K562 (cell line): Measurements from ENCODE around the gene TM2D3. TPM values are rescaled to one million over a fixed set of nuclear protein-coding genes. Genes with fewer than 3 reads are reported as not detected.

ENCODE experiments used
- ATAC-seq: fragments of 200-7000 bp; cut with Tn5 transposase; 3 replicates; pipeline ENCODE4 v1.9.1; 2020; ENCODE audit warnings: moderate library complexity
- BruUV-seq: library from RNA; stranded (reverse); fragments of 400-500 nt; replicated peaks from 2 replicates; lab custom pipeline; 2021; lab: Mats Ljungman, UMichigan
- CTCF ChIA-PET: fragments of 300-600 bp; formaldehyde crosslinking; extraction: SDS; loops from one replicate; lab custom pipeline; 2021; ENCODE audit warnings: low intra/inter-chr PET ratio; lab: Yijun Ruan, JAX
- POLR2A ChIA-PET: fragments of 300-600, 350-650 bp; sonication (Branson Sonifier 250); formaldehyde crosslinking; extraction: SDS; loops from one replicate; lab custom pipeline; 2021; ENCODE audit warnings: antibody characterized with exemption, inconsistent platforms; lab: Yijun Ruan, JAX
- DNase-seq, 4 experiments: peaks; one replicate each; pipeline versions ENCODE4 v3.0.0 to v3.0.0-alpha.2; 2011 to 2018; ENCODE audit warnings: low spot score in 3 of 4, mixed read lengths in 3 of 4; ENCODE audit errors: extremely low read depth in 1 of 4
- FAIRE-seq: peaks from 2 replicates; lab custom pipeline; 2011; peaks lifted over from hg19 to GRCh38; lab: Jason Lieb, UNC
- H2AFZ ChIP-seq: 2 replicates; pipeline ENCODE4 v1.6.0; 2011; ENCODE audit warnings: low read depth, low read length, control low read depth, inconsistent platforms
- H3K27ac ChIP-seq: fragments of 200-600 bp; 3 replicates; pipeline ENCODE4 v1.8.0; 2011; ENCODE audit warnings: low read depth, mild to moderate bottlenecking, control low read depth, inconsistent platforms, low read length, moderate library complexity, mixed read lengths; ENCODE audit errors: extremely low read depth
- H3K27me3 ChIP-seq, 2 experiments: fragments of 300-600 bp in 1 of 2; 2 replicates in 1 of 2; 3 replicates in 1 of 2; pipeline versions ENCODE4 v1.6.0 to v1.8.0; 2011; ENCODE audit warnings: inconsistent platforms in 2 of 2, low read length in 2 of 2, mild to moderate bottlenecking in 1 of 2, mixed read lengths in 1 of 2, moderate library complexity in 1 of 2; ENCODE audit not compliant: control insufficient read depth in 2 of 2, insufficient read depth in 2 of 2
- H3K36me3 ChIP-seq: fragments of 300-600 bp; 3 replicates; pipeline ENCODE4 v1.8.0; 2011; ENCODE audit warnings: mild to moderate bottlenecking, low read length, inconsistent platforms; ENCODE audit not compliant: control insufficient read depth, insufficient read depth
- H3K4me1 ChIP-seq, 2 experiments: fragments of 200-600 bp in 1 of 2; replicated peaks in 1 of 2; 2 replicates in 1 of 2; 3 replicates in 1 of 2; pipeline versions ENCODE4 v1.5.1 to v1.8.0; 2011; ENCODE audit warnings: inconsistent platforms in 2 of 2, low read length in 2 of 2, mild to moderate bottlenecking in 1 of 2, mixed read lengths in 1 of 2, moderate library complexity in 1 of 2; ENCODE audit not compliant: control insufficient read depth in 2 of 2, insufficient read depth in 2 of 2
- H3K4me2 ChIP-seq: 2 replicates; pipeline ENCODE4 v1.6.1; 2011; ENCODE audit warnings: low read length, control low read depth, inconsistent platforms, mixed read lengths; ENCODE audit not compliant: insufficient read depth
- H3K4me3 ChIP-seq: fragments of 200-600 bp; sonication (generic), shearing (Covaris generic); 2 replicates; pipeline ENCODE4 v1.5.1; 2016; ENCODE audit warnings: control low read depth, inconsistent platforms
- H3K79me2 ChIP-seq: fragments of 200-600 bp; 3 replicates; pipeline ENCODE4 v1.8.0; 2011; ENCODE audit warnings: low read length, inconsistent platforms; ENCODE audit not compliant: control insufficient read depth, insufficient read depth
- H3K9ac ChIP-seq, 2 experiments: 2 replicates each; pipeline versions ENCODE4 v1.6.0 to v1.6.1; 2011; ENCODE audit warnings: low read depth in 2 of 2, low read length in 2 of 2, control low read depth in 1 of 2, inconsistent platforms in 1 of 2, mild to moderate bottlenecking in 1 of 2, mixed read lengths in 1 of 2; ENCODE audit not compliant: insufficient read depth in 1 of 2
- H3K9me1 ChIP-seq: one replicate; pipeline ENCODE4 v1.6.0; 2011; ENCODE audit warnings: inconsistent platforms, mild to moderate bottlenecking, low read length, moderate library complexity; ENCODE audit not compliant: control insufficient read depth, insufficient read depth
- H3K9me3 ChIP-seq: replicated peaks from 2 replicates; pipeline ENCODE4 v1.5.1; 2011; ENCODE audit warnings: low read depth, low read length, inconsistent platforms; ENCODE audit not compliant: control insufficient read depth, insufficient read depth
- H4K20me1 ChIP-seq: replicated peaks from 2 replicates; pipeline ENCODE4 v1.6.1; 2011; ENCODE audit warnings: low read length, inconsistent platforms, mixed read lengths; ENCODE audit not compliant: control insufficient read depth, insufficient read depth
- CHAMP1 ChIP-seq: fragments of 450-650 bp; IDR thresholded peaks from 2 replicates; pipeline ENCODE4 v1.6.1; 2016; ENCODE audit warnings: mild to moderate bottlenecking
- DPF2 ChIP-seq: fragments of 450-650 bp; IDR thresholded peaks from 2 replicates; pipeline ENCODE4 v1.6.1; 2016
- EP300 ChIP-seq: IDR thresholded peaks from 2 replicates; pipeline ENCODE4 v1.6.1; 2012; ENCODE audit warnings: low read length, improper control_type of control experiment
- MAFF ChIP-seq: IDR thresholded peaks from 2 replicates; pipeline ENCODE4 v1.6.1; 2012; ENCODE audit warnings: low read length, improper control_type of control experiment
- MAFG ChIP-seq: fragments of 450-650 bp; conservative IDR thresholded peaks from 2 replicates; pipeline ENCODE4 v1.6.1; 2016; ENCODE audit warnings: missing genetic modification characterization, missing compliant biosample characterization
- MAFK ChIP-seq: IDR thresholded peaks from 2 replicates; pipeline ENCODE4 v1.6.1; 2011; ENCODE audit warnings: low read length, improper control_type of control experiment
- NR2C2 ChIP-seq, 2 experiments: fragments of 200-800 bp in 1 of 2; sonication (Bioruptor generic) in 1 of 2; sonication (generic) in 1 of 2; formaldehyde crosslinking in 1 of 2; IDR thresholded peaks; 2 replicates each; pipeline versions ENCODE4 v1.6.1 to v1.8.0; 2016 to 2022; ENCODE audit warnings: mild to moderate bottlenecking in 1 of 2, missing compliant biosample characterization in 1 of 2, missing genetic modification characterization in 1 of 2, missing genetic modification reagents in 1 of 2
- ZBTB40 ChIP-seq, 2 experiments: fragments of 450-650 bp in 1 of 2; sonication (generic) in 1 of 2; formaldehyde crosslinking in 1 of 2; IDR thresholded peaks; 2 replicates each; pipeline versions ENCODE4 v1.7.1 to v1.9.0; 2016 to 2022; ENCODE audit warnings: inconsistent platforms in 1 of 2, mild to moderate bottlenecking in 1 of 2, missing genetic modification reagents in 1 of 2
- WGBS: fragments of 100-300 bp; shearing (Covaris generic); methylation state at CpG from one replicate; pipeline ENCODE4 v1.1.6; 2016; ENCODE audit warnings: low coverage, mixed read lengths; ENCODE audit not compliant: insufficient coverage; ENCODE audit errors: missing lambda C conversion rate; 5-methylcytosine and 5-hydroxymethylcytosine counted together
- in situ Hi-C: fragments of 300-500 bp; cut with MboI; formaldehyde crosslinking; loops from 4 replicates; pipeline ENCODE4 v1.15.0; 2018; ENCODE audit warnings: inconsistent platforms, mixed read lengths
- intact Hi-C: fragments of 100-400 bp; cut with micrococcal nuclease; formaldehyde crosslinking; loops from 2 replicates; pipeline ENCODE4 v1.14.2; 2022
- polyA plus RNA-seq, 8 experiments: library from polyadenylated mRNA; depleted of rRNA in 4 of 8; stranded (reverse) in 5 of 8; unstranded in 3 of 8; fragments of >200 nt; fragmentation: Nextera tagmentation in 2 of 8; fragmentation: Illumina TruSeq in 1 of 8; extraction: Ambion mirVana in 2 of 8; extraction: Trizol in 1 of 8; gene quantifications; 2 replicates each; pipeline versions ENCODE4 v1.2.1 to v1.2.3, GENCODE V29; 2011 to 2014; ENCODE audit warnings: inconsistent platforms in 1 of 8, missing spikeins in 1 of 8
- total RNA-seq, 7 experiments: library from RNA; depleted of rRNA in 6 of 7; stranded (reverse); fragments of >200 nt in 6 of 7; fragmentation: Illumina TruSeq in 2 of 7; extraction: Trizol in 2 of 7; gene quantifications; 2 replicates each; pipeline versions ENCODE4 v1.2.1 to v1.2.3, GENCODE V29; 2011 to 2021; ENCODE audit warnings: low replicate concordance in 1 of 7

TM2D3 gene
- total and polyA plus RNA-seq, 9 of the 15 experiments (the other 6 are each of a cell fraction or from before 2014, with no cell fraction given): 16.5 to 67.9 (median 31.3) TPM

- in situ Hi-C loops: no loop called here
- POLR2A ChIA-PET: interaction anchor here (0.6 to 1.8 kb wide), 2 partner anchors 10 to 556 kb away, joined by 3 to 4 read pairs; no protein-coding TSS in a partner anchor
- no peaks in the 10 kb centered on the region for H3K9me3 ChIP-seq
- H4K20me1 ChIP-seq: no peaks in the 10 kb centered on the region
- peak overlapping the region; percentile 26; the same call in 1 of the 2 replicates for H3K4me2 ChIP-seq
- no peaks in the 10 kb centered on the region for H3K27me3 ChIP-seq
- 29% methylated on average over 9 of the region's 9 CpGs for WGBS
- peak overlapping the region; percentile 28 to 43; a peak in 2 of 4 replicates for H3K9ac ChIP-seq
- DNase-seq: peak in 2 of 4 experiments; percentile 34 to 70
- peaks cover 17% of the 10 kb centered on the region; the same call in 1 of the 3 replicates for H3K36me3 ChIP-seq
- H3K4me3 ChIP-seq: no peak overlapping the region
- peak; percentile 78 for FAIRE-seq
- peaks cover 6 to 7% of the 10 kb centered on the region in 2 experiments; a peak in 4 of 5 replicates for H3K4me1 ChIP-seq
- H3K9me1 ChIP-seq: no peaks in the 10 kb centered on the region
- H2AFZ ChIP-seq: peak overlapping the region; percentile 69; the same call in 1 of the 2 replicates
- CTCF ChIA-PET: no interaction called here
- H3K27ac ChIP-seq: no peak overlapping the region
- H3K79me2 ChIP-seq: peaks cover 6% of the 10 kb centered on the region; the same call in 2 of the 3 replicates
- no TSS peak for BruUV-seq
- ATAC-seq: peak; percentile 86
- intact Hi-C loops: no loop called here
- peak; percentile 68 for TF ChIP-seq DPF2
- TF ChIP-seq ZBTB40 (IDR thresholded peaks at IDR 0.05): peak; percentile 52; the same call in 1 of the 2 replicates
- TF ChIP-seq ZBTB40 (CRISPR knock-in tag; IDR thresholded peaks at IDR 0.05): no peak
- peak; percentile 31; the same call in 1 of the 2 replicates for TF ChIP-seq EP300
- no peak for TF ChIP-seq NR2C2 (CRISPR knock-in tag; IDR thresholded peaks at IDR 0.05)
- peak; percentile 31; the same call in 1 of the 2 replicates for TF ChIP-seq NR2C2 (tag; IDR thresholded peaks at IDR 0.05)
- TF ChIP-seq MAFF: peak; percentile 52
- no peak for TF ChIP-seq CHAMP1
- peak; percentile 62 for TF ChIP-seq MAFK
- peak; percentile 70 for TF ChIP-seq MAFG (tag)
Measured at GRCh38 chr15:101657968-101658784, 6.0 kb upstream of the TM2D3 start.
